ENCODE data around the gene ZNF473. TPM values are rescaled to one million over a fixed set of nuclear protein-coding genes. Genes with fewer than 3 reads are reported as not detected.

Gene ZNF473
- total RNA-seq, 1 experiment from 2014 or later: 27.2 TPM

- H3K4me1 Mint-ChIP-seq (ENCODE audit: low read depth, unreplicated experiment): peaks cover 27% of the 10 kb centered on the region
Measured at GRCh38 chr19:50000841-50001557, 24.8 kb upstream of the ZNF473 start.

GRCh38 chr19:50001775-50002174, 24.0 kb upstream of the ZNF473 start:
- no TSS peak for BruUV-seq (replicated peaks)
- peaks cover 32% of the 10 kb centered on the region for H3K36me3 Mint-ChIP-seq (ENCODE audit: insufficient read depth, unreplicated experiment)
- no peak for DNase-seq
- intact Hi-C loops (cut with micrococcal nuclease; ENCODE audit: unreplicated experiment): no loop called here
- CTCF ChIA-PET: no interaction called here
- TF ChIP-seq, protein P1, sequence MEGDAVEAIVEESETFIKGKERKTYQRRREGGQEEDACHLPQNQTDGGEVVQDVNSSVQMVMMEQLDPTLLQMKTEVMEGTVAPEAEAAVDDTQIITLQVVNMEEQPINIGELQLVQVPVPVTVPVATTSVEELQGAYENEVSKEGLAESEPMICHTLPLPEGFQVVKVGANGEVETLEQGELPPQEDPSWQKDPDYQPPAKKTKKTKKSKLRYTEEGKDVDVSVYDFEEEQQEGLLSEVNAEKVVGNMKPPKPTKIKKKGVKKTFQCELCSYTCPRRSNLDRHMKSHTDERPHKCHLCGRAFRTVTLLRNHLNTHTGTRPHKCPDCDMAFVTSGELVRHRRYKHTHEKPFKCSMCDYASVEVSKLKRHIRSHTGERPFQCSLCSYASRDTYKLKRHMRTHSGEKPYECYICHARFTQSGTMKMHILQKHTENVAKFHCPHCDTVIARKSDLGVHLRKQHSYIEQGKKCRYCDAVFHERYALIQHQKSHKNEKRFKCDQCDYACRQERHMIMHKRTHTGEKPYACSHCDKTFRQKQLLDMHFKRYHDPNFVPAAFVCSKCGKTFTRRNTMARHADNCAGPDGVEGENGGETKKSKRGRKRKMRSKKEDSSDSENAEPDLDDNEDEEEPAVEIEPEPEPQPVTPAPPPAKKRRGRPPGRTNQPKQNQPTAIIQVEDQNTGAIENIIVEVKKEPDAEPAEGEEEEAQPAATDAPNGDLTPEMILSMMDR (IDR thresholded peaks at IDR 0.05; ENCODE audit: unreplicated experiment): no peak
- H3K27me3 Mint-ChIP-seq (ENCODE audit: unreplicated experiment): no peaks in the 10 kb centered on the region
- H3K4me1 Mint-ChIP-seq (ENCODE audit: low read depth, unreplicated experiment): peaks cover 27% of the 10 kb centered on the region
- no peak overlapping the region for H3K27ac Mint-ChIP-seq (ENCODE audit: unreplicated experiment)
- H3K4me3 Mint-ChIP-seq (ENCODE audit: low read depth, unreplicated experiment): no peak overlapping the region
- H3K9me3 Mint-ChIP-seq (ENCODE audit: low read depth, unreplicated experiment): no peaks in the 10 kb centered on the region

More at GRCh38 chr19:50000841-50001557, 24.8 kb upstream of the ZNF473 start:
- no peak for DNase-seq
- peaks cover 26% of the 10 kb centered on the region for H3K36me3 Mint-ChIP-seq (ENCODE audit: insufficient read depth, unreplicated experiment)
- BruUV-seq (replicated peaks): no TSS peak
- TF ChIP-seq, protein P1 (IDR thresholded peaks at IDR 0.05; ENCODE audit: unreplicated experiment): no peak
- no peaks in the 10 kb centered on the region for H3K27me3 Mint-ChIP-seq (ENCODE audit: unreplicated experiment)
- H3K4me3 Mint-ChIP-seq (ENCODE audit: low read depth, unreplicated experiment): no peak overlapping the region
- CTCF ChIA-PET: no interaction called here
- no peaks in the 10 kb centered on the region for H3K9me3 Mint-ChIP-seq (ENCODE audit: low read depth, unreplicated experiment)
- intact Hi-C loops (cut with micrococcal nuclease; ENCODE audit: unreplicated experiment): no loop called here
- H3K27ac Mint-ChIP-seq (ENCODE audit: unreplicated experiment): no peak overlapping the region

- no peaks in the 10 kb centered on the region for H3K9me3 Mint-ChIP-seq (ENCODE audit: low read depth, unreplicated experiment)
Measured at GRCh38 chr19:50002386-50002960, 23.3 kb upstream of the ZNF473 start.

DNA sequence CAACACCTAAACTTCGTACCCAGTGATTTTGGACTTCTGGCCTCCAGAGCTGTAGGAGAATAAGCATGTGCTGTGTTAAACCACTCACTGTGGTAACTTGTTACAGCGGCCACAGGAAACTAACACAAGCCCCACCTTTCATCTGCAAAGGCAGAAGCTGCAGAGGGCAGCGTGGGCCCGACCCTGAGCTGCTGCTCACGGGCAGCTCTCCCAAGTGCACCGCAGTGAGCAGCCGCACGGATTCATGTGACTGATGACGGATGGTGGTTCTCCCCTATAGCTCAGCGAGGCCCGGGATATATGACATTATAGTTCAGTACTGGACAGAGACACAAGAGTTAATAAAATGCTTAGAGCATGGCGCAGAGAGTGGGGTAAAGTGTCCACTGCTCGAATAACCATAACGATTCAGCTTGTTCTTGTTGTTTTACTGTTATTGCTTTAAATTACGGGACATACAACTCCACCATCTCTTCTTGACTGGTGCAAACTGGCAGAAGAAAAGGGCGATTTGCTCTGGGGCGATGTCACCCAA, 22.5 kb upstream of the ZNF473 start:
- TF ChIP-seq, protein P1 (IDR thresholded peaks at IDR 0.05; ENCODE audit: unreplicated experiment): no peak
- no peaks in the 10 kb centered on the region for H3K9me3 Mint-ChIP-seq (ENCODE audit: low read depth, unreplicated experiment)
- no peaks in the 10 kb centered on the region for H3K27me3 Mint-ChIP-seq (ENCODE audit: unreplicated experiment)
- intact Hi-C loops (cut with micrococcal nuclease; ENCODE audit: unreplicated experiment): no loop called here
- no peak overlapping the region for H3K27ac Mint-ChIP-seq (ENCODE audit: unreplicated experiment)
- peaks cover 27% of the 10 kb centered on the region for H3K4me1 Mint-ChIP-seq (ENCODE audit: low read depth, unreplicated experiment)
- DNase-seq: no peak
- H3K36me3 Mint-ChIP-seq (ENCODE audit: insufficient read depth, unreplicated experiment): peaks cover 36% of the 10 kb centered on the region
- no peak overlapping the region for H3K4me3 Mint-ChIP-seq (ENCODE audit: low read depth, unreplicated experiment)
- no TSS peak for BruUV-seq (replicated peaks)
- CTCF ChIA-PET: interaction anchor here (0.9 to 1.0 kb wide), 2 partner anchors 23 to 73 kb away, joined by 3 read pairs; partner anchors contain the start of gene ZNF473

More at GRCh38 chr19:50002386-50002960, 23.3 kb upstream of the ZNF473 start:
- DNase-seq: no peak
- Mint-ChIP-seq H3K4me1 (ENCODE audit: low read depth, unreplicated experiment) (peaks cover 27% of the 10 kb centered on the region), H3K4me3 (ENCODE audit: low read depth, unreplicated experiment) (no peak overlapping the region), H3K27me3 (ENCODE audit: unreplicated experiment) (no peaks in the 10 kb centered on the region), H3K36me3 (ENCODE audit: insufficient read depth, unreplicated experiment) (peaks cover 39% of the 10 kb centered on the region), H3K27ac (ENCODE audit: unreplicated experiment) (no peak overlapping the region)
- BruUV-seq (replicated peaks): no TSS peak
- intact Hi-C loops (cut with micrococcal nuclease; ENCODE audit: unreplicated experiment): no loop called here
- TF ChIP-seq, protein P1 (IDR thresholded peaks at IDR 0.05; ENCODE audit: unreplicated experiment): no peak
- CTCF ChIA-PET: no interaction called here

Data from Calu3 (cell line).